Endothelial cell of umbilical vein (primary cell): ENCODE measurements around the gene ELMO2. TPM values are rescaled to one million over a fixed set of nuclear protein-coding genes. Genes with fewer than 3 reads are reported as not detected.

Experiments used
- BruUV-seq: library from RNA; stranded (reverse); fragments of 400-500 nt; replicated peaks from 2 replicates; lab custom pipeline; 2021; lab: Mats Ljungman, UMichigan
- CTCF ChIA-PET: fragments of 300-600, 350-600 bp; sonication (Branson Sonifier 250); formaldehyde crosslinking; loops from one replicate; lab custom pipeline; 2021; ENCODE audit warnings: antibody characterized with exemption, inconsistent platforms; lab: Charles Lee
- POLR2A ChIA-PET: fragments of 300-600, 350-600 bp; sonication (Branson Sonifier 250); formaldehyde crosslinking; loops from one replicate; lab custom pipeline; 2021; ENCODE audit warnings: antibody characterized with exemption, inconsistent platforms; lab: Charles Lee
- DNase-seq: peaks from one replicate; pipeline ENCODE4 v3.0.0-alpha.2; 2011; ENCODE audit warnings: low read depth, low spot score
- FAIRE-seq: peaks from 2 replicates; lab custom pipeline; 2011; peaks lifted over from hg19 to GRCh38; lab: Jason Lieb, UNC
- H2AFZ ChIP-seq: 2 replicates; pipeline ENCODE4 v1.6.0; 2012; ENCODE audit warnings: low read depth, low read length, control low read depth, inconsistent platforms
- H3K27ac ChIP-seq: 2 replicates; pipeline ENCODE4 v1.5.1; 2011; ENCODE audit warnings: low read depth, mild to moderate bottlenecking, control low read depth, low read length, moderate library complexity; ENCODE audit not compliant: insufficient read depth
- H3K27me3 ChIP-seq, 2 experiments: 2 replicates each; pipeline versions ENCODE4 v1.6.0 to v1.6.1; 2011; ENCODE audit warnings: low read length in 2 of 2, mixed read lengths in 1 of 2; ENCODE audit not compliant: control insufficient read depth in 2 of 2, insufficient read depth in 2 of 2
- H3K36me3 ChIP-seq, 2 experiments: 2 replicates in 1 of 2; 3 replicates in 1 of 2; pipeline ENCODE4 v1.5.1; 2011; ENCODE audit warnings: low read length in 2 of 2, mild to moderate bottlenecking in 1 of 2, moderate library complexity in 1 of 2; ENCODE audit not compliant: control insufficient read depth in 2 of 2, insufficient read depth in 2 of 2; ENCODE audit errors: extremely low read depth in 1 of 2
- H3K4me1 ChIP-seq: 3 replicates; pipeline ENCODE4 v1.5.1; 2011; ENCODE audit warnings: mild to moderate bottlenecking, low read length; ENCODE audit not compliant: control insufficient read depth, insufficient read depth; ENCODE audit errors: extremely low read depth
- H3K4me2 ChIP-seq: 2 replicates; pipeline ENCODE4 v1.6.1; 2011; ENCODE audit warnings: low read length, control low read depth, mixed read lengths; ENCODE audit not compliant: insufficient read depth
- H3K4me3 ChIP-seq, 3 experiments: fragments of 200-600 bp in 1 of 3; sonication (generic), shearing (Covaris generic) in 1 of 3; replicated peaks in 1 of 3; 2 replicates each; pipeline ENCODE4 v1.5.1; 2011 to 2016; ENCODE audit warnings: control low read depth in 3 of 3, low read length in 3 of 3, mild to moderate bottlenecking in 2 of 3, inconsistent platforms in 1 of 3, low read depth in 1 of 3, moderate library complexity in 1 of 3; ENCODE audit not compliant: insufficient read depth in 1 of 3
- H3K79me2 ChIP-seq: 2 replicates; pipeline ENCODE4 v1.6.0; 2012; ENCODE audit warnings: low read length, inconsistent platforms; ENCODE audit not compliant: control insufficient read depth, insufficient read depth
- H3K9ac ChIP-seq: replicated peaks from 2 replicates; pipeline ENCODE3; 2011; ENCODE audit warnings: low read length, control low read depth; ENCODE audit not compliant: insufficient read depth; ENCODE audit errors: extremely low read depth
- H3K9me1 ChIP-seq: replicated peaks from 3 replicates; pipeline ENCODE4 v1.6.0; 2011; ENCODE audit warnings: mild to moderate bottlenecking, low read length; ENCODE audit not compliant: control insufficient read depth, insufficient read depth; ENCODE audit errors: extremely low read depth
- H3K9me3 ChIP-seq: replicated peaks from 2 replicates; pipeline ENCODE4 v1.5.1; 2012; ENCODE audit warnings: low read length, inconsistent platforms; ENCODE audit not compliant: control insufficient read depth, insufficient read depth
- H4K20me1 ChIP-seq: replicated peaks from 2 replicates; pipeline ENCODE3; 2011; ENCODE audit warnings: mild to moderate bottlenecking, low read length; ENCODE audit not compliant: control insufficient read depth, insufficient read depth; ENCODE audit errors: extremely low read depth
- CTCF ChIP-seq, 2 donors: IDR thresholded peaks; 1 replicate in 1 of 2; 2 replicates in 1 of 2; pipeline ENCODE4 v1.5.1; 2011; ENCODE audit warnings: low read length in 2 of 2, mild to moderate bottlenecking in 2 of 2, moderate library complexity in 2 of 2, control low read depth in 1 of 2, inconsistent platforms in 1 of 2, low read depth in 1 of 2; ENCODE audit not compliant: insufficient read depth in 1 of 2; ENCODE audit errors: extremely low read depth in 1 of 2
- EZH2 ChIP-seq: IDR thresholded peaks from 2 replicates; pipeline ENCODE4 v1.6.1; 2012; ENCODE audit warnings: borderline replicate concordance, low read depth, mild to moderate bottlenecking, moderate library complexity, low read length, inconsistent platforms; ENCODE audit not compliant: severe bottlenecking
- JUN ChIP-seq: IDR thresholded peaks from 2 replicates; pipeline ENCODE4 v1.6.1; 2011; ENCODE audit warnings: borderline replicate concordance, low read depth; ENCODE audit not compliant: insufficient read length, insufficient read depth
- MAX ChIP-seq: IDR thresholded peaks from 2 replicates; pipeline ENCODE4 v1.6.1; 2011; ENCODE audit not compliant: insufficient read depth, insufficient read length
- MYC ChIP-seq: IDR thresholded peaks from one replicate; pipeline ENCODE4 v1.6.1; 2011; ENCODE audit warnings: mild to moderate bottlenecking, low read depth, low read length
- POLR2AphosphoS5 ChIP-seq: IDR thresholded peaks from 2 replicates; pipeline ENCODE4 v1.6.1; 2012; ENCODE audit warnings: low read depth, mild to moderate bottlenecking, control low read depth, low read length, moderate library complexity; ENCODE audit not compliant: insufficient read depth
- dilution Hi-C: fragments of 300-500 bp; cut with MboI; formaldehyde crosslinking; loops from one replicate; pipeline ENCODE4 v1.15.0; 2019; ENCODE audit warnings: low sequenced_read_pairs; ENCODE audit not compliant: extremely low pct_ligation_motif_present
- intact Hi-C: fragments of 100-400 bp; cut with micrococcal nuclease; formaldehyde crosslinking; loops from one replicate; pipeline ENCODE4 v1.10.0; 2022
- polyA plus RNA-seq, 4 experiments: library from polyadenylated mRNA; depleted of rRNA in 3 of 4; stranded (reverse) in 3 of 4; unstranded in 1 of 4; fragments of >200 nt; gene quantifications; 2 replicates each; pipeline versions ENCODE4 v1.2.1 to v1.2.3, GENCODE V29; 2011 to 2012; ENCODE audit warnings: missing spikeins in 1 of 4
- total RNA-seq: library from RNA; stranded (reverse); gene quantifications from 2 replicates; pipeline ENCODE4 v1.2.3, GENCODE V29; 2021

Gene ELMO2
- total and polyA plus RNA-seq, 2 donors (not counting 3 experiments of a cell fraction or from before 2014, with no cell fraction given): 35.1 to 43.5 TPM

DNA sequence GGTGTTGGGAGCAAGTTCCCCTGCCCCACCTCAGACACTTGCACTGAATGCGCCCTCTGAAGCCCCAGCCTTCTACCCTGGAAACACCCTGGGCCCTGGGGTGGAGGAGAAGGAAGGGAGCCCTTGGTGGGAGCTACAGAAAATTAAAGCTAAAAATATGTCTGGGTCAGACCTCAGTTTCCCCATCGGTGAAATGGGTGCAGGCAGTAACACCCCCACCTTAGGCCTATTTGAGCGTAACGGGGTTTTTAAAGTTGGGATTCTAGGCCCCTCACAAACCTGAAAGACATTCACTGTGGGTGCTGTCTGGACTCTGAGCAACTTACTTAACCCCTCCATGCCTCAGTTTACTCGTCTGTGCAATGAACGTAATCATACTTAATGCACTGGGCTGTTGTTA lies 78.9 kb downstream of the ELMO2 start:
- Histone ChIP-seq H4K20me1 (no peaks in the 10 kb centered on the region), H3K9me1 (no peaks in the 10 kb centered on the region), H3K36me3 (no peaks in the 10 kb centered on the region), H3K4me1 (no peaks in the 10 kb centered on the region), H3K9ac (no peak overlapping the region), H3K9me3 (no peaks in the 10 kb centered on the region), H3K79me2 (no peaks in the 10 kb centered on the region), H3K4me3 (no peak overlapping the region), H3K4me2 (no peak overlapping the region), H3K27me3 (peaks cover 0 to 6% of the 10 kb centered on the region in 2 experiments), H2AFZ (no peak overlapping the region), H3K27ac (no peak overlapping the region)
- dilution Hi-C loops (no loop called here), intact Hi-C loops (no loop called here)
- DNase-seq: no peak
- no TSS peak for BruUV-seq
- ChIA-PET CTCF (interaction anchor here (2.1 to 2.5 kb wide), 2 partner anchors 21 to 199 kb away, joined by 11 to 13 read pairs; no protein-coding TSS in a partner anchor), POLR2A (no interaction called here)
- TF ChIP-seq MAX (no peak), EZH2 (no peak), MYC (no peak), POLR2AphosphoS5 (no peak), JUN (no peak), CTCF (IDR thresholded peaks at IDR 0.05; ENCODE audit: extremely low read depth in 1 of 2, insufficient read depth in 1 of 2, low read depth in 1 of 2, low read length in 2 of 2) (no peak)
- FAIRE-seq: no peak
